OCI-LY3 (cell line): ENCODE measurements around the gene HGS.

ENCODE experiments used
- H2AFZ ChIP-seq: fragments of 200-600, 300-600 bp; shearing (Covaris generic); 2 replicates; pipeline ENCODE4 v1.6.0; 2014; ENCODE audit warnings: antibody characterized with exemption, low read depth, low read length
- H3K27ac ChIP-seq: fragments of 200-600, 300-600 bp; sonication (generic); 2 replicates; pipeline ENCODE4 v1.5.1; 2014; ENCODE audit warnings: mild to moderate bottlenecking, low read length, moderate library complexity, mixed read lengths
- H3K27me3 ChIP-seq: fragments of 200-600, 300-600 bp; sonication (generic); 2 replicates; pipeline ENCODE4 v1.6.1; 2014; ENCODE audit warnings: low read depth, low read length, mixed read lengths
- H3K36me3 ChIP-seq: fragments of 200-600, 300-600 bp; sonication (generic); replicated peaks from 2 replicates; pipeline ENCODE3; 2014; ENCODE audit warnings: low read depth, low read length, mixed read lengths
- H3K4me1 ChIP-seq: fragments of 300-600, 200-600 bp; sonication (generic); 2 replicates; pipeline ENCODE4 v1.6.1; 2014; ENCODE audit warnings: low read length, mixed read lengths
- H3K4me2 ChIP-seq: fragments of 200-600, 300-600 bp; sonication (generic); 2 replicates; pipeline ENCODE4 v1.6.1; 2014; ENCODE audit warnings: low read length, mixed read lengths
- H3K4me3 ChIP-seq: fragments of 300-600, 200-600 bp; sonication (generic); 2 replicates; pipeline ENCODE4 v1.5.1; 2014; ENCODE audit warnings: antibody characterized with exemption, mild to moderate bottlenecking, low read length, moderate library complexity
- H3K79me2 ChIP-seq: fragments of 300-600, 200-600 bp; shearing (Covaris generic); 2 replicates; pipeline ENCODE4 v1.6.1; 2014; ENCODE audit warnings: mild to moderate bottlenecking, low read length, mixed read lengths
- H3K9ac ChIP-seq: fragments of 300-600, 200-600 bp; shearing (Covaris generic); 2 replicates; pipeline ENCODE4 v1.6.0; 2014; ENCODE audit warnings: mild to moderate bottlenecking, low read length, moderate library complexity
- H3K9me3 ChIP-seq: fragments of 200-600, 300-600 bp; shearing (Covaris generic); 2 replicates; pipeline ENCODE4 v1.6.1; 2014; ENCODE audit warnings: low read length, mixed read lengths; ENCODE audit not compliant: insufficient read depth
- H4K20me1 ChIP-seq: fragments of 200-600, 300-600 bp; sonication (generic); 2 replicates; pipeline ENCODE4 v1.6.1; 2016; ENCODE audit warnings: low read length, mixed read lengths; ENCODE audit not compliant: insufficient read depth
- CTCF ChIP-seq: fragments of 200-600, 300-600 bp; sonication (generic); IDR thresholded peaks from 2 replicates; pipeline ENCODE4 v1.5.1; 2014; ENCODE audit warnings: antibody characterized with exemption, low read length, low read depth
- EZH2phosphoT487 ChIP-seq: fragments of 200-600 bp; shearing (Covaris generic); IDR thresholded peaks from 2 replicates; pipeline ENCODE4 v1.6.1; 2018; ENCODE audit warnings: antibody characterized with exemption, mixed run types, low read depth

The HGS gene

DNA sequence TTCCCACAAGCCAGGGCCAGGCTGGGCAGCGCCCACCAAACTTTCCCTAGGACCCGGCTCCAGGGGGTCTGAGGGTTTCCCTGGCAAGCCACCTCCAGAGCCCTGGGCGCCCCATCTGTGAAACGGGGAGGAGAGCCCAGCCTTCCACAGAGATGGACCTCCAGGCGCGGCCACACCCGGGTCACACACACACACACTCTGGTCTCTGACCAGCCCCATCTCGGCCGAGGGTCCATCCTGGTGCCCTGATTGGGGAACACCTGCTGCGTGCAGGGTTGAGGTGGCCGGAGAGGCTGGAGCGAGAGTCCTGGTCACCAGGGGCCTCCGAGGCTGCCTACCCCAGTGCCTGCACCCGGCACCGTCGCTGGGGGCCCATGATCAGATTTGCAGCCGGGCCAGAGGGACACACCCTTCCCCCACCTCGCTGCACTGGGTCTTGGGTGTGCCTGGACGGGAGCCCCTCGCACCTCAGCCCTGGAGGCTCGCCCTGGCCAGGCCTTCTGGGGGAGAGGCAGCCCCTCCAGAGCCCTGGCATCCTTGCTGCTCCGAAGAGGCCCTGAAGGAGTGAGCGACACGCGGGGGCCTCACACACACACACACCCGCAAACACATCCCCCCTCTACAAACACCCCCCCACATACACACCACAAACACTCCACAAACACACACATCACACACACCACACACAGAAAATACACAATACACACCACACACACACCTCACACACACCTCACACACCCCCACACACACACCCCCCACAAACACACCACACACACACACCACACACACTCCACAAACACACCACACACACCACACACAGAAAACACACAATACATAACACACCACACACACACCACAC lies 58.0 kb downstream of the HGS start:
- no peaks in the 10 kb centered on the region for H3K9me3 ChIP-seq
- H3K9ac ChIP-seq: no peak overlapping the region
- H3K4me2 ChIP-seq: no peak overlapping the region
- no peaks in the 10 kb centered on the region for H3K79me2 ChIP-seq
- no peak for TF ChIP-seq CTCF
- no peak for TF ChIP-seq EZH2phosphoT487
- no peak overlapping the region for H3K4me3 ChIP-seq
- H3K36me3 ChIP-seq: no peaks in the 10 kb centered on the region
- H4K20me1 ChIP-seq: no peaks in the 10 kb centered on the region
- no peaks in the 10 kb centered on the region for H3K27me3 ChIP-seq
- no peak overlapping the region for H2AFZ ChIP-seq
- H3K4me1 ChIP-seq: no peaks in the 10 kb centered on the region
- no peak overlapping the region for H3K27ac ChIP-seq
